ENCODE data around the gene USP21. TPM values are rescaled to one million over a fixed set of nuclear protein-coding genes. Genes with fewer than 3 reads are reported as not detected.
A peak's percentile ranks its signal among the peaks of the same experiment; 100 is the strongest.

The USP21 gene
- total RNA-seq, 1 donor from 2014 or later = 19.5 TPM

GRCh38 chr1:161185282-161185682 lies 26.0 kb downstream of the USP21 start:
- ATAC-seq = peak; percentile 72
- intact Hi-C loops (cut with DNase I) = no loop called here

GRCh38 chr1:161185732-161186311 lies 26.5 kb downstream of the USP21 start:
- ATAC-seq = peak; percentile 33
- intact Hi-C loops (cut with DNase I) = no loop called here
- DNase-seq (ENCODE audit: missing footprints) = no peak

More at GRCh38 chr1:161185282-161185682, 26.0 kb downstream of the USP21 start:
- peak; percentile 85 for DNase-seq (ENCODE audit: missing footprints)

- DNase-seq (ENCODE audit: missing footprints) (no peak), ATAC-seq (no peak)
- intact Hi-C loops (cut with DNase I) = no loop called here
Measured at GRCh38 chr1:161187311-161187710, 28.0 kb downstream of the USP21 start.

GRCh38 chr1:161188381-161188780 lies 29.1 kb downstream of the USP21 start:
- DNase-seq (ENCODE audit: missing footprints) = no peak
- no peak for ATAC-seq
- intact Hi-C loops (cut with DNase I) = no loop called here

GRCh38 chr1:161189036-161189435 lies 29.7 kb downstream of the USP21 start:
- DNase-seq (ENCODE audit: missing footprints) (no peak), ATAC-seq (no peak)
- intact Hi-C loops (cut with DNase I) = no loop called here

GRCh38 chr1:161190962-161191521 lies 31.7 kb downstream of the USP21 start:
- intact Hi-C loops (cut with DNase I) = no loop called here

GRCh38 chr1:161191971-161192370 lies 32.7 kb downstream of the USP21 start:
- ATAC-seq (no peak), DNase-seq (ENCODE audit: missing footprints) (no peak)
- intact Hi-C loops (cut with DNase I) = no loop called here

More at GRCh38 chr1:161190962-161191521, 31.7 kb downstream of the USP21 start:
- no peak for ATAC-seq
- no peak for DNase-seq (ENCODE audit: missing footprints)

- intact Hi-C loops (cut with DNase I) = no loop called here
- ATAC-seq = peak; percentile 40
Measured at GRCh38 chr1:161192476-161193465, 33.5 kb downstream of the USP21 start.

GRCh38 chr1:161193561-161194235 lies 34.4 kb downstream of the USP21 start:
- DNase-seq (ENCODE audit: missing footprints) (peak; percentile 71), ATAC-seq (no peak)
- intact Hi-C loops (cut with DNase I) = no loop called here

More at GRCh38 chr1:161192476-161193465, 33.5 kb downstream of the USP21 start:
- no peak for DNase-seq (ENCODE audit: missing footprints)

- ATAC-seq = no peak
- DNase-seq (ENCODE audit: missing footprints) = no peak
- intact Hi-C loops (cut with DNase I) = no loop called here
Measured at GRCh38 chr1:161195171-161195570, 35.9 kb downstream of the USP21 start.

- intact Hi-C loops (cut with DNase I) = no loop called here
- no peak for DNase-seq (ENCODE audit: missing footprints)
- no peak for ATAC-seq
Measured at GRCh38 chr1:161196111-161196510, 36.8 kb downstream of the USP21 start.

GRCh38 chr1:161196521-161197451 lies 37.5 kb downstream of the USP21 start:
- intact Hi-C loops (cut with DNase I) = no loop called here
- DNase-seq (ENCODE audit: missing footprints) = peak; percentile 77
- peak; percentile 21 for ATAC-seq

- intact Hi-C loops (cut with DNase I) = no loop called here
- ATAC-seq (no peak), DNase-seq (ENCODE audit: missing footprints) (peak; percentile 53)
Measured at GRCh38 chr1:161197560-161198193, 38.4 kb downstream of the USP21 start.

GRCh38 chr1:161198194-161198896 lies 39.0 kb downstream of the USP21 start:
- DNase-seq (ENCODE audit: missing footprints) = peak; percentile 67
- ATAC-seq = no peak

GRCh38 chr1:161198897-161199431 lies 39.7 kb downstream of the USP21 start, which contains the start of gene ADAMTS4:
Gene ADAMTS4, minus strand, starts transcription at chr1:161199054. Its CDS starts 427 bp downstream, at chr1:161198627.
- peak; percentile 47 for ATAC-seq
- intact Hi-C loops (cut with DNase I) = no loop called here
- peak; percentile 84 for DNase-seq (ENCODE audit: missing footprints)

More at GRCh38 chr1:161198194-161198896, 39.0 kb downstream of the USP21 start:
- intact Hi-C loops (cut with DNase I) = no loop called here

GRCh38 chr1:161199506-161200139 lies 40.3 kb downstream of the USP21 start:
- no peak for ATAC-seq
- DNase-seq (ENCODE audit: missing footprints) = no peak
- intact Hi-C loops (cut with DNase I) = no loop called here
